ENCODE measurements around the gene TPO.

- no peak for TF ChIP-seq CTCF (IDR thresholded peaks at IDR 0.05)
- no peak for TF ChIP-seq USF2 (CRISPR knock-in tag; IDR thresholded peaks at IDR 0.05)
Observed at GRCh38 chr2:1375794-1376193, 37.5 kb upstream of the TPO start.
